HepG2 (cell line): ENCODE data around the gene NOL11. TPM values are rescaled to one million over a fixed set of nuclear protein-coding genes. Genes with fewer than 3 reads are reported as not detected.

Experiments
- BCL6 ChIP-seq: IDR thresholded peaks from 2 replicates; pipeline ENCODE4 v1.6.1; 2016; ENCODE audit warnings: missing genetic modification reagents, missing compliant biosample characterization
- DNMT3B ChIP-seq: conservative IDR thresholded peaks from 2 replicates; pipeline ENCODE4 v1.6.1; 2016; ENCODE audit warnings: missing biosample characterization, control low read depth
- KMT2A ChIP-seq: sonication (generic); formaldehyde crosslinking; IDR thresholded peaks from 2 replicates; pipeline ENCODE4 v1.4.0; 2020; ENCODE audit warnings: missing genetic modification reagents
- MIER3 ChIP-seq: IDR thresholded peaks from 2 replicates; pipeline ENCODE4 v1.6.1; 2016; ENCODE audit warnings: missing compliant biosample characterization, borderline replicate concordance
- MXI1 ChIP-seq: IDR thresholded peaks from 3 replicates; pipeline ENCODE4 v1.6.1; 2012; ENCODE audit warnings: low read depth, low read length, inconsistent platforms, borderline replicate concordance
- NR3C1 ChIP-seq: sonication (generic); formaldehyde crosslinking; IDR thresholded peaks from 2 replicates; pipeline ENCODE4 v1.4.0; 2020; ENCODE audit warnings: missing genetic modification reagents
- REXO4 ChIP-seq: sonication (generic); formaldehyde crosslinking; IDR thresholded peaks from 2 replicates; pipeline ENCODE4 v1.8.0; 2022; ENCODE audit warnings: missing genetic modification reagents, mild to moderate bottlenecking, borderline replicate concordance
- SCMH1 ChIP-seq: sonication (generic); formaldehyde crosslinking; IDR thresholded peaks from 2 replicates; pipeline ENCODE4 v1.9.0; 2021; ENCODE audit warnings: missing genetic modification reagents, mild to moderate bottlenecking, borderline replicate concordance
- SIX1 ChIP-seq: sonication (generic); formaldehyde crosslinking; IDR thresholded peaks from 2 replicates; pipeline ENCODE4 v1.4.0; 2020; ENCODE audit warnings: missing genetic modification reagents, borderline replicate concordance
- SP2 ChIP-seq: sonication (generic); formaldehyde crosslinking; IDR thresholded peaks from 2 replicates; pipeline ENCODE4 v1.5.1; 2020; ENCODE audit warnings: mild to moderate bottlenecking, missing genetic modification reagents
- SRSF1 ChIP-seq: fragments of 200-400 bp; formaldehyde crosslinking; optimal IDR thresholded peaks from 2 replicates; pipeline ENCODE3; 2017; ENCODE audit warnings: mild to moderate bottlenecking, low read depth, low read length, moderate library complexity
- TBX3 ChIP-seq: fragments of 450-650 bp; IDR thresholded peaks from 2 replicates; pipeline ENCODE4 v1.6.1; 2017; ENCODE audit warnings: antibody characterized with exemption, mild to moderate bottlenecking, inconsistent platforms, borderline replicate concordance
- ZNF232 ChIP-seq: sonication (generic); formaldehyde crosslinking; IDR thresholded peaks from 2 replicates; pipeline ENCODE4 v1.4.0; 2020; ENCODE audit warnings: missing genetic modification reagents, borderline replicate concordance
- ZNF282 ChIP-seq: fragments of 450-650 bp; IDR thresholded peaks from 2 replicates; pipeline ENCODE4 v1.6.1; 2018; ENCODE audit not compliant: partially characterized antibody
- ZNF747 ChIP-seq: sonication (generic); formaldehyde crosslinking; IDR thresholded peaks from 2 replicates; pipeline ENCODE4 v1.8.1; 2023; ENCODE audit warnings: missing genetic modification reagents, mild to moderate bottlenecking, borderline replicate concordance
- ZNF781 ChIP-seq: sonication (generic); formaldehyde crosslinking; IDR thresholded peaks from 2 replicates; pipeline ENCODE4 v1.5.1; 2020; ENCODE audit warnings: borderline replicate concordance, mild to moderate bottlenecking, missing genetic modification reagents; ENCODE audit errors: not compliant biosample characterization
- polyA plus RNA-seq, 8 experiments: library from polyadenylated mRNA; depleted of rRNA in 3 of 8; stranded (reverse) in 7 of 8; unstranded in 1 of 8; fragments of >200 nt; fragmentation: Illumina TruSeq in 4 of 8; extraction: Trizol in 4 of 8; gene quantifications; 2 replicates each; pipeline versions ENCODE4 v1.2.1 to v1.2.3, GENCODE V29; 2011 to 2016; ENCODE audit warnings: low read depth in 4 of 8, missing spikeins in 1 of 8, mixed read lengths in 1 of 8; ENCODE audit not compliant: insufficient read depth in 1 of 8
- total RNA-seq, 5 experiments: library from RNA; depleted of rRNA; stranded (reverse); fragments of >200 nt; fragmentation: Illumina TruSeq; extraction: Trizol; gene quantifications; 2 replicates each; pipeline ENCODE4 v1.2.3, GENCODE V29; 2016; ENCODE audit warnings: low read depth in 1 of 5
- TF ChIP-seq, protein P1 (sequence below): sonication (generic); formaldehyde crosslinking; conservative IDR thresholded peaks from 2 replicates; pipeline ENCODE4 v1.4.0; 2020; ENCODE audit warnings: mild to moderate bottlenecking, missing genetic modification reagents, moderate library complexity
- TF ChIP-seq, protein P2 (sequence below): sonication (generic); formaldehyde crosslinking; IDR thresholded peaks from 2 replicates; pipeline ENCODE4 v1.8.0; 2022; ENCODE audit warnings: missing genetic modification reagents, mild to moderate bottlenecking, inconsistent platforms, borderline replicate concordance
- TF ChIP-seq, protein P3 (sequence below): sonication (generic); formaldehyde crosslinking; IDR thresholded peaks from 2 replicates; pipeline ENCODE4 v1.8.0; 2023; ENCODE audit warnings: mild to moderate bottlenecking, missing genetic modification reagents
- TF ChIP-seq, protein P4 (sequence below): sonication (generic); formaldehyde crosslinking; IDR thresholded peaks from 2 replicates; pipeline ENCODE4 v1.5.1; 2020; ENCODE audit warnings: mild to moderate bottlenecking, missing genetic modification reagents, moderate library complexity
- TF ChIP-seq, protein P5 (sequence below): sonication (generic); formaldehyde crosslinking; IDR thresholded peaks from 2 replicates; pipeline ENCODE4 v1.4.0; 2020; ENCODE audit warnings: missing genetic modification reagents, mild to moderate bottlenecking, borderline replicate concordance

NOL11 gene
- total and polyA plus RNA-seq, 2 of the 13 experiments (the other 11 are each of a cell fraction or from before 2014, with no cell fraction given): 45.8 to 124 TPM

DNA sequence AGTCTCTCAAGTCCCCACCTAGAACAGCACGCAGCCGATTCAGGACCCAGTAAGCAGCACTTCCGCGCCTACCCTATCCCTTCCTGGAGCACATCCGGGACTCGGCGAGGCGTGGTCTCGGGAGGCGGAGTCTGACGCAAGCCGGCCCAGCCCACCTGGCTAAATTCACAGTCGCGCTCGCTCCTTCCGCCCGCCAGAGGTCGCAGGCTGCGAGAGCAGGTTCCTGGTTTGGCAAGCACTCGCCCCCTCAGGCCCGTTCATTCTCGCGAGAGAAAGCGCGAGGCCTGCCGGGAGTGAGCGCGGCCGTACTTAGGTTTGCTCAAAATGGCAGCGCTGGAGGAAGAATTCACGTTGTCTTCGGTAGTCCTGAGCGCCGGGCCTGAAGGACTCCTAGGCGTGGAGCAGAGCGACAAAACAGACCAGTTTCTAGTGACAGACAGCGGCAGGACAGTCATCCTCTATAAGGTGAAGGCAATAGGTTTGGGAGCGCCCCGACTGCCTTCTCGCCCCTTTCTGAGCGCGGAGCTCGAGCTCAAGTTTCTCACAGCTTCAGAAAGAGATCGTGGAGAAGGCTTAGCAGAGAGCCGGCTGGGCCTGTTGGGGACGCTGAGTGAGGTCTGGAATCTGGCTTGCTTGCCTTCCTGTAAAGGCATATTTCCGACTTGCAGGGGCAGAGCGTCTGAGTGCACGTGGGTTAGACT, at the start of gene NOL11 (continued):
- no peak for TF ChIP-seq SP2
- TF ChIP-seq BCL6 (CRISPR knock-in tag): peak; percentile 61
- no peak for TF ChIP-seq TBX3
- TF ChIP-seq, protein P1, sequence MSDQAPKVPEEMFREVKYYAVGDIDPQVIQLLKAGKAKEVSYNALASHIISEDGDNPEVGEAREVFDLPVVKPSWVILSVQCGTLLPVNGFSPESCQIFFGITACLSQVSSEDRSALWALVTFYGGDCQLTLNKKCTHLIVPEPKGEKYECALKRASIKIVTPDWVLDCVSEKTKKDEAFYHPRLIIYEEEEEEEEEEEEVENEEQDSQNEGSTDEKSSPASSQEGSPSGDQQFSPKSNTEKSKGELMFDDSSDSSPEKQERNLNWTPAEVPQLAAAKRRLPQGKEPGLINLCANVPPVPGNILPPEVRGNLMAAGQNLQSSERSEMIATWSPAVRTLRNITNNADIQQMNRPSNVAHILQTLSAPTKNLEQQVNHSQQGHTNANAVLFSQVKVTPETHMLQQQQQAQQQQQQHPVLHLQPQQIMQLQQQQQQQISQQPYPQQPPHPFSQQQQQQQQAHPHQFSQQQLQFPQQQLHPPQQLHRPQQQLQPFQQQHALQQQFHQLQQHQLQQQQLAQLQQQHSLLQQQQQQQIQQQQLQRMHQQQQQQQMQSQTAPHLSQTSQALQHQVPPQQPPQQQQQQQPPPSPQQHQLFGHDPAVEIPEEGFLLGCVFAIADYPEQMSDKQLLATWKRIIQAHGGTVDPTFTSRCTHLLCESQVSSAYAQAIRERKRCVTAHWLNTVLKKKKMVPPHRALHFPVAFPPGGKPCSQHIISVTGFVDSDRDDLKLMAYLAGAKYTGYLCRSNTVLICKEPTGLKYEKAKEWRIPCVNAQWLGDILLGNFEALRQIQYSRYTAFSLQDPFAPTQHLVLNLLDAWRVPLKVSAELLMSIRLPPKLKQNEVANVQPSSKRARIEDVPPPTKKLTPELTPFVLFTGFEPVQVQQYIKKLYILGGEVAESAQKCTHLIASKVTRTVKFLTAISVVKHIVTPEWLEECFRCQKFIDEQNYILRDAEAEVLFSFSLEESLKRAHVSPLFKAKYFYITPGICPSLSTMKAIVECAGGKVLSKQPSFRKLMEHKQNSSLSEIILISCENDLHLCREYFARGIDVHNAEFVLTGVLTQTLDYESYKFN (CRISPR knock-in tag): peak; percentile 80
- no peak for TF ChIP-seq SCMH1 (CRISPR knock-in tag)
- TF ChIP-seq, protein P2, sequence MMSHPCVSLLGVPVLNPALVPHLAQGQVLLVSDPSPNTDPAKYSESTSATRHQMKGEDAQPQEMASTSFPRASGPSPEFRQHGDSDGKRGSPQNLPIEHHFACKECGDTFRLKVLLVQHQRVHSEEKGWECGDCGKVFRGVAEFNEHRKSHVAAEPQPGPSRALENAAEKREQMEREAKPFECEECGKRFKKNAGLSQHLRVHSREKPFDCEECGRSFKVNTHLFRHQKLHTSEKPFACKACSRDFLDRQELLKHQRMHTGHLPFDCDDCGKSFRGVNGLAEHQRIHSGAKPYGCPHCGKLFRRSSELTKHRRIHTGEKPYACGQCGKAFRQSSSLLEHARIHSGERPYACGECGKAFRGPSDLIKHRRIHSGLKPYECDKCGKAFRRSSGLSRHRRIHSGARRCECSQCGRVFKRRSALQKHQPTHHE (CRISPR knock-in tag): peak; percentile 97; the same call in 1 of the 2 replicates
- peak; percentile 99 for TF ChIP-seq MIER3 (CRISPR knock-in tag)
- 0 out of 2 replicates have a peak, but pooled peaks have one; percentile 53 for TF ChIP-seq REXO4 (CRISPR knock-in tag)
- TF ChIP-seq, protein P3, sequence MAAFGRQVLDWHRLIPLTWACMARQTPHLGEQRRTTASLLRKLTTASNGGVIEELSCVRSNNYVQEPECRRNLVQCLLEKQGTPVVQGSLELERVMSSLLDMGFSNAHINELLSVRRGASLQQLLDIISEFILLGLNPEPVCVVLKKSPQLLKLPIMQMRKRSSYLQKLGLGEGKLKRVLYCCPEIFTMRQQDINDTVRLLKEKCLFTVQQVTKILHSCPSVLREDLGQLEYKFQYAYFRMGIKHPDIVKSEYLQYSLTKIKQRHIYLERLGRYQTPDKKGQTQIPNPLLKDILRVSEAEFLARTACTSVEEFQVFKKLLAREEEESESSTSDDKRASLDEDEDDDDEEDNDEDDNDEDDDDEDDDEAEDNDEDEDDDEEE (CRISPR knock-in tag): peak; percentile 86
- peak; percentile 99 for TF ChIP-seq KMT2A
- no peak for TF ChIP-seq ZNF282
- TF ChIP-seq, protein P4, sequence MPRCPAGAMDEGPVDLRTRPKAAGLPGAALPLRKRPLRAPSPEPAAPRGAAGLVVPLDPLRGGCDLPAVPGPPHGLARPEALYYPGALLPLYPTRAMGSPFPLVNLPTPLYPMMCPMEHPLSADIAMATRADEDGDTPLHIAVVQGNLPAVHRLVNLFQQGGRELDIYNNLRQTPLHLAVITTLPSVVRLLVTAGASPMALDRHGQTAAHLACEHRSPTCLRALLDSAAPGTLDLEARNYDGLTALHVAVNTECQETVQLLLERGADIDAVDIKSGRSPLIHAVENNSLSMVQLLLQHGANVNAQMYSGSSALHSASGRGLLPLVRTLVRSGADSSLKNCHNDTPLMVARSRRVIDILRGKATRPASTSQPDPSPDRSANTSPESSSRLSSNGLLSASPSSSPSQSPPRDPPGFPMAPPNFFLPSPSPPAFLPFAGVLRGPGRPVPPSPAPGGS (CRISPR knock-in tag): peak; percentile 94
- TF ChIP-seq ZNF747 (CRISPR knock-in tag): peak; percentile 99
- peak; percentile 97; the same call in 1 of the 2 replicates for TF ChIP-seq ZNF232 (CRISPR knock-in tag)
- TF ChIP-seq ZNF781 (CRISPR knock-in tag): peak; percentile 96
- TF ChIP-seq SIX1 (CRISPR knock-in tag): no peak
- TF ChIP-seq NR3C1 (CRISPR knock-in tag): no peak
- TF ChIP-seq SRSF1: peak; percentile 71
- TF ChIP-seq MXI1: peak; percentile 97
- 0 out of 2 replicates have a peak, but pooled peaks have one; percentile 11 for TF ChIP-seq DNMT3B (CRISPR knock-in tag)
- TF ChIP-seq, protein P5, sequence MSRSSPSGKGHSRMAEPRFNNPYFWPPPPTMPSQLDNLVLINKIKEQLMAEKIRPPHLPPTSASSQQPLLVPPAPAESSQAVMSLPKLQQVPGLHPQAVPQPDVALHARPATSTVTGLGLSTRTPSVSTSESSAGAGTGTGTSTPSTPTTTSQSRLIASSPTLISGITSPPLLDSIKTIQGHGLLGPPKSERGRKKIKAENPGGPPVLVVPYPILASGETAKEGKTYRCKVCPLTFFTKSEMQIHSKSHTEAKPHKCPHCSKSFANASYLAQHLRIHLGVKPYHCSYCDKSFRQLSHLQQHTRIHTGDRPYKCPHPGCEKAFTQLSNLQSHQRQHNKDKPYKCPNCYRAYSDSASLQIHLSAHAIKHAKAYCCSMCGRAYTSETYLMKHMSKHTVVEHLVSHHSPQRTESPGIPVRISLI (CRISPR knock-in tag): peak; percentile 94
